Measurements from ENCODE around the gene CDKN2C. TPM values are rescaled to one million over a fixed set of nuclear protein-coding genes. Genes with fewer than 3 reads are reported as not detected.
"Not testable (repeated sequence)": the region's sequence is repeated elsewhere in the genome, so short reads cannot be mapped to it uniquely, and the experiment has no call there.

CDKN2C gene
- total RNA-seq, 2 donors from 2014 or later = 0.66 TPM

DNA sequence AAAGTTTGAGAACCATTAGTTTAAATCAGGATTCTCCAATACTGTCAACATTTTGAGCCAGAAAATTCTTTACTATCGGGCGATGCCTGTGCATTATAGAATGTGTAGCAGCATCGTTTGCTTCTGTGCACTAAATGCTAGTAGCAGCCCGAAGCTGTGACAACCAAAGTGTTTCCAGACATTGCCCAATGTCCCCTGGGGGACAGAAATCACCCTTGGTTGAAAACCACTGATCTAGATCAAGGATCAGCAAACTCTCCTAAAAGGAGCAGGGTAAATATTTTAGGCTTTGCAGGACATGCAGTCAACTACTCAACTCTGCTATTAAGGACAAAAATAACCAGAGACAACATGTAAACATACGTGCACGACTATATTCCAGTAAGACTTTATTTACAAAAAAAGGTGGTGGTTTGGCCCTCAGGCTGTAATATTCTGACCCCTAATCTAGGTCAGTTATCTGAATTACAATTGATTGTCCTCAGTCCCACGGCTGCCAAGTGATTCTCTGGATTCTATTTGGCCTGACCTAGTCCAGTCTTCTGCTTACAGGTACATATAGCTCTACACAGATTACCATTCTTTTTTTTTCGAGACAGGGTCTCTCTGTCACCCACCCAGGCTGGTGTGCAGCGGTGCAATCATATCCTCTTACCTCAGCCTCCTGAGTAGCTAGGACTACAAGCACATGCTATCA lies 20.6 kb upstream of the CDKN2C start:
- no peak overlapping the region for H3K4me3 Mint-ChIP-seq
- WGBS, 2 experiments (ENCODE audit: insufficient coverage in 1 of 2, insufficient read length in 1 of 2) = 91 to 95% methylated on average over 7 to 9 of the region's 9 CpGs

DNA sequence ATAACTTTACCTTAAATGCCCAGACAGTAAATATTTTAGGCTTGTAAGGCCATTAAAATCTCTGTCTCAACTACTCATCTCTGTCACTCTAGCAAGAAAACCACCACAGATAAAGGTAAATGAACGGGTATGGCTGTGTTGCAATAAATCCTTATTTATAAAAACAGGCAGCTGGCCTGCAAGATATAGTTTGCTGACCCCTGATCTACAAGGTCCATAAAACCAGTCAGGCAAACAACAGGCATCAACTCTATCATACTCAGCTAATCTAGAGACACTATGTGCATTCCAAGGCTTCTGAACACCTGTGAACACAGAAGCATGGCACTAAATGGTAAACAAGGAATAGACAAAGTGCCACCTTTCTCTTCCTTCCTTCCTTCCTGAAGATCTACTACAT lies 19.6 kb upstream of the CDKN2C start:
- no peak for DNase-seq
- no peaks in the 10 kb centered on the region for H3K27me3 ChIP-seq (ENCODE audit: control insufficient read depth, insufficient read depth, low read length, poor library complexity, severe bottlenecking)
- H3K4me1 ChIP-seq (ENCODE audit: control insufficient read depth, insufficient read depth, low read length) = peaks cover 4% of the 10 kb centered on the region
- no peak overlapping the region for H3K27ac ChIP-seq (ENCODE audit: low read depth, low read length)
- Mint-ChIP-seq H3K36me3 (ENCODE audit: low read depth) (peaks cover 27% of the 10 kb centered on the region), H3K27ac (no peak overlapping the region), H3K27me3 (ENCODE audit: insufficient read depth) (no peaks in the 10 kb centered on the region), H3K4me3 (no peak overlapping the region), H3K9me3 (peaks cover 21% of the 10 kb centered on the region), H3K4me1 (no peaks in the 10 kb centered on the region)
- WGBS, 2 experiments (ENCODE audit: insufficient coverage in 1 of 2, insufficient read length in 1 of 2) = 88% methylated on average over 1 of the region's 1 CpG; no CpG with 5 or more reads in 1 of the 2 experiments
- H3K4me3 ChIP-seq (ENCODE audit: low read length) = no peak overlapping the region
- peaks cover 20% of the 10 kb centered on the region for H3K36me3 ChIP-seq (ENCODE audit: control insufficient read depth, insufficient read depth, low read length)
- no peak overlapping the region for H3K9ac ChIP-seq (ENCODE audit: extremely low read depth, low read length, poor library complexity, severe bottlenecking)
- peaks cover 13% of the 10 kb centered on the region for H3K9me3 ChIP-seq (ENCODE audit: control insufficient read depth, low read length)
- TF ChIP-seq, protein P1, sequence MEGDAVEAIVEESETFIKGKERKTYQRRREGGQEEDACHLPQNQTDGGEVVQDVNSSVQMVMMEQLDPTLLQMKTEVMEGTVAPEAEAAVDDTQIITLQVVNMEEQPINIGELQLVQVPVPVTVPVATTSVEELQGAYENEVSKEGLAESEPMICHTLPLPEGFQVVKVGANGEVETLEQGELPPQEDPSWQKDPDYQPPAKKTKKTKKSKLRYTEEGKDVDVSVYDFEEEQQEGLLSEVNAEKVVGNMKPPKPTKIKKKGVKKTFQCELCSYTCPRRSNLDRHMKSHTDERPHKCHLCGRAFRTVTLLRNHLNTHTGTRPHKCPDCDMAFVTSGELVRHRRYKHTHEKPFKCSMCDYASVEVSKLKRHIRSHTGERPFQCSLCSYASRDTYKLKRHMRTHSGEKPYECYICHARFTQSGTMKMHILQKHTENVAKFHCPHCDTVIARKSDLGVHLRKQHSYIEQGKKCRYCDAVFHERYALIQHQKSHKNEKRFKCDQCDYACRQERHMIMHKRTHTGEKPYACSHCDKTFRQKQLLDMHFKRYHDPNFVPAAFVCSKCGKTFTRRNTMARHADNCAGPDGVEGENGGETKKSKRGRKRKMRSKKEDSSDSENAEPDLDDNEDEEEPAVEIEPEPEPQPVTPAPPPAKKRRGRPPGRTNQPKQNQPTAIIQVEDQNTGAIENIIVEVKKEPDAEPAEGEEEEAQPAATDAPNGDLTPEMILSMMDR (conservative IDR thresholded peaks at IDR 0.05) = no peak

More for the DNA sequence above, 20.6 kb upstream of the CDKN2C start:
- Mint-ChIP-seq H3K27me3 (ENCODE audit: insufficient read depth) (no peaks in the 10 kb centered on the region), H3K4me1 (peaks cover 2% of the 10 kb centered on the region), H3K27ac (no peak overlapping the region), H3K36me3 (ENCODE audit: low read depth) (peaks cover 27% of the 10 kb centered on the region), H3K9me3 (peaks cover 21% of the 10 kb centered on the region)
- DNase-seq = no peak
- Histone ChIP-seq H3K4me3 (ENCODE audit: low read length) (no peak overlapping the region), H3K27me3 (ENCODE audit: control insufficient read depth, insufficient read depth, low read length, poor library complexity, severe bottlenecking) (no peaks in the 10 kb centered on the region), H3K27ac (ENCODE audit: low read depth, low read length) (no peak overlapping the region), H3K36me3 (ENCODE audit: control insufficient read depth, insufficient read depth, low read length) (peaks cover 11% of the 10 kb centered on the region), H3K9me3 (ENCODE audit: control insufficient read depth, low read length) (peaks cover 13% of the 10 kb centered on the region), H3K4me1 (ENCODE audit: control insufficient read depth, insufficient read depth, low read length) (peaks cover 7% of the 10 kb centered on the region), H3K9ac (ENCODE audit: extremely low read depth, low read length, poor library complexity, severe bottlenecking) (no peak overlapping the region)
- TF ChIP-seq, protein P1 (conservative IDR thresholded peaks at IDR 0.05) = no peak

DNA sequence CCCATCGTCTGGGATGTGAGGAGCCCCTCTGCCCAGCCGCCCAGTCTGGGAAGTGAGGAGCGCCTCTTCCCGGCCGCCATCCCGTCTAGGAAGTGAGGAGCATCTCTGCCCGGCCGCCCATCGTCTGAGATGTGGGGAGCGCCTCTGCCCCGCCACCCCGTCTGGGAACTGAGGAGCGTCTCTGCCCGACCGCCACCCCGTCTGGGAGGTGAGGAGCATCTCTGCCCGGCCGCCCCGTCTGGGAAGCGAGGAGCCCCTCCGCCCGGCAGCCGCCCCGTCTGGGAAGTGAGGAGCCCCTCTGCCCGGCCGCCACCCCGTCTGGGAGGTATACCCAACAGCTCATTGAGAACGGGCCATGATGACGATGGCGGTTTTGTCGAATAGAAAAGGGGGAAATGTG lies 17.5 kb upstream of the CDKN2C start:
- H3K27me3 Mint-ChIP-seq (ENCODE audit: insufficient read depth); H3K4me1 Mint-ChIP-seq; H3K27me3 ChIP-seq (ENCODE audit: control insufficient read depth, insufficient read depth, low read length, poor library complexity, severe bottlenecking); DNase-seq; H3K27ac Mint-ChIP-seq; H3K4me3 Mint-ChIP-seq; H3K27ac ChIP-seq (ENCODE audit: low read depth, low read length); H3K9ac ChIP-seq (ENCODE audit: extremely low read depth, low read length, poor library complexity, severe bottlenecking); H3K4me3 ChIP-seq (ENCODE audit: low read length); H3K4me1 ChIP-seq (ENCODE audit: control insufficient read depth, insufficient read depth, low read length): not testable (repeated sequence)
- Mint-ChIP-seq H3K9me3 (peaks cover 21% of the 10 kb centered on the region), H3K36me3 (ENCODE audit: low read depth) (peaks cover 27% of the 10 kb centered on the region)
- Histone ChIP-seq H3K9me3 (ENCODE audit: control insufficient read depth, low read length) (peaks cover 13% of the 10 kb centered on the region), H3K36me3 (ENCODE audit: control insufficient read depth, insufficient read depth, low read length) (peaks cover 30% of the 10 kb centered on the region)
- 91 to 100% methylated on average over 2 to 31 of the region's 31 CpGs for WGBS, 2 experiments (ENCODE audit: insufficient coverage in 1 of 2, insufficient read length in 1 of 2)
